Measurements from ENCODE around the gene TBR1.

Gene TBR1

DNA sequence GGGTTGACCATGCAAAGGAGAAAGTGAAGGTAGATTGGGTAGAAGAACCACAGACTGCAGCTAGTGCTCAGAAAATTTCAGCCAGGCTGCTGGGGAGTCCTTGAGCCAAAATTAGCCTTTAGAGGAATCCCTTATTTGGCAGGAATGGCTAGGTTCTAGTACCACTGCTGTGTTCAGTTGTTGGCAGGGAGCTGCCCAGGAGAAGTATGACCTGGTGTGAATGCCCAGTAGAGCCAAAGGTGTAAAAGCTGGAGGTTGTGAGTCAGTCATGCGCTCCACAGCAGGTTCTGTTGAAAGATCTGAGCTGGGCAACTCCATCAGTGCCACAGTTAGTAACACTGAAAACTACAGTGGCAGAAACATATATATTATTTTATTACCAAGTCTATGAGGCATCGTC, 36.4 kb upstream of the TBR1 start:
- TF ChIP-seq, protein P1, sequence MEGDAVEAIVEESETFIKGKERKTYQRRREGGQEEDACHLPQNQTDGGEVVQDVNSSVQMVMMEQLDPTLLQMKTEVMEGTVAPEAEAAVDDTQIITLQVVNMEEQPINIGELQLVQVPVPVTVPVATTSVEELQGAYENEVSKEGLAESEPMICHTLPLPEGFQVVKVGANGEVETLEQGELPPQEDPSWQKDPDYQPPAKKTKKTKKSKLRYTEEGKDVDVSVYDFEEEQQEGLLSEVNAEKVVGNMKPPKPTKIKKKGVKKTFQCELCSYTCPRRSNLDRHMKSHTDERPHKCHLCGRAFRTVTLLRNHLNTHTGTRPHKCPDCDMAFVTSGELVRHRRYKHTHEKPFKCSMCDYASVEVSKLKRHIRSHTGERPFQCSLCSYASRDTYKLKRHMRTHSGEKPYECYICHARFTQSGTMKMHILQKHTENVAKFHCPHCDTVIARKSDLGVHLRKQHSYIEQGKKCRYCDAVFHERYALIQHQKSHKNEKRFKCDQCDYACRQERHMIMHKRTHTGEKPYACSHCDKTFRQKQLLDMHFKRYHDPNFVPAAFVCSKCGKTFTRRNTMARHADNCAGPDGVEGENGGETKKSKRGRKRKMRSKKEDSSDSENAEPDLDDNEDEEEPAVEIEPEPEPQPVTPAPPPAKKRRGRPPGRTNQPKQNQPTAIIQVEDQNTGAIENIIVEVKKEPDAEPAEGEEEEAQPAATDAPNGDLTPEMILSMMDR (conservative IDR thresholded peaks at IDR 0.05; ENCODE audit: low read length) = no peak
- H3K4me3 ChIP-seq (ENCODE audit: low read length) = no peak overlapping the region

DNA sequence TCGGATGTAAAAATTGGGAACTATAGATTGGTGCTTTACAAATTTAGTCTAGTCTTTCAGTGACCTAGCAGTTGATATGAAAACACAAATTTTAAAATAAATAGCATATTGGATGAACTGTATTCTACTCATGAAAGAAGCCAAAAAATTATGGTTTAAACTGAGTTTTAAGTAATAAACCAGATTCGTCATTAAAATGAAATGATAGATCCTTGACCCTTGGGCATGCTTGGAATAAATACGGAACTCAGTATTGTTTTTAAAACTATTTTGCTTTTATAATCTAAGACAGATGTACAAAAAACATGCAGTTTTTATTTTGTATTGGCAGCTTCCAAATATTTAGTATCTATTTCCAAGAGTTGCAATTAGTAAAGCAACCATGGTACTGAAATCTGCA, 34.6 kb upstream of the TBR1 start:
- DNase-seq (ENCODE audit: low read depth) = no peak
- TF ChIP-seq, protein P1 (conservative IDR thresholded peaks at IDR 0.05; ENCODE audit: low read length) = no peak
- no peak overlapping the region for H3K4me3 ChIP-seq (ENCODE audit: low read length)

More for the DNA sequence above, 36.4 kb upstream of the TBR1 start:
- no peak for DNase-seq (ENCODE audit: low read depth)

DNA sequence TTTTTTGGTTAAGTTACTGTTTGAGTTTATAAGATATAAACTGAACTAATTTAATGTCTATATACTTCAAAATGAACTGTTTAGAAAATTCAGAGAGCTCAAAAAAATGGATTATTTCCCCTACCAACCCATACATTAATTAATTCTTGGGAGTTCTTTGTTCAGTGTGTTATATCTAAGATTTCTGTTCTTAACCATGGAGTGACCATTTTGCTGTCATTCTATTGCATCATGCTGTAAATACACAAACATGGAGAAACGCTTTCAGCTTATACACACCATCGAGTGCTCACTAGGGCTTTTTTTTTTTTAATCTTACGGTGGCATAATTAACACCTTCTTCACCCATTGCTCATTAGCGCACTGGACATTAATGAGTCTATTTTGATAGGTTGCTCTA, 33.4 kb upstream of the TBR1 start:
- TF ChIP-seq, protein P1 (conservative IDR thresholded peaks at IDR 0.05; ENCODE audit: low read length) = no peak
- no peak for DNase-seq (ENCODE audit: low read depth)
- no peak overlapping the region for H3K4me3 ChIP-seq (ENCODE audit: low read length)

DNA sequence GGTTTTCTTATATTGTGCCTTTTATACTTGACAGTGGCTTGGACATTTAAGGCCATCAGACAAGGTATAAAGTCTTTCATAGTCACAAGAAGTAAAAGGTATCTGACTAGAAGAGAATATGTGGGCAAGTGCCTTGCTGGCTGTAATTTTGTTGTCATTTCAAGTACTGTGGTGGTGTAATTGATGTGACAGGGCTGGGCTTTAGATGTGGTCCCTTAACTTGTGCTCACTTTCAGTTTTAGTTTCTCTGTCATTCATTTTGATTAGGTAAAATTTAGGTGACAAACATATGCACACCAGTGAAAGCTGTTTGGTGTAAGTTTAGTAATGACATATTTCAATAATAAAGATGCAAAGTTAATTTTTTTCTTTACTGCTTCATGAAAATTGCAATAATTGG, 31.2 kb upstream of the TBR1 start:
- DNase-seq (ENCODE audit: low read depth) = no peak
- H3K4me3 ChIP-seq (ENCODE audit: low read length) = no peak overlapping the region
- TF ChIP-seq, protein P1 (conservative IDR thresholded peaks at IDR 0.05; ENCODE audit: low read length) = no peak

DNA sequence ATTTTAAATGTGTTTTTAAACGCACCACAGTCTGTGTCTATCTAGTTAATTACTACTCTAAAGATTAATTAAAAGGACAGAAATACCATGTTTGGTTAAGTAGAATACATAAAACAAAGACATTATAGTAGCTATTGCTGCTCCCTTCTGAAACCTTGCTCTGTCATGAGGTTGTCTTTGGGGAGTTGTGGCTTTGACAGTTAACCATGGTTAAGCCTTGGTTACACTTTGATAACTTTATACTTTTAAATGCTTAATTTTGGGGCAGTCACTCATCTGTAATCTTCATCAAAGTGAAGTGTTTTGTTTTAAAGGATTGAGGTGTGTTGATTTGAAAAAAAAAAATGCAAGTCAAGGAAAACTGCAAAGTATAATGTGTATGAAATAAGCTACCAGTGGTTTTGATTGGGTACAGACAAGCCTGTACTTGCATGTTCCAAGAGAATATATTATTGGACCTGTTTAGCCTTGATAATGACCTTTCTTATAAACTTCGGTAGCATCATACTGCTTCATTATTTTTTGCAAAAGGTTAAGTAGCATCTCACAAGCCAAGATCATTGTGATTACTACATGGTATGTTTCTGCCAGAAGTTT, 29.8 kb upstream of the TBR1 start:
- H3K4me3 ChIP-seq (ENCODE audit: low read length) = no peak overlapping the region
- no peak for DNase-seq (ENCODE audit: low read depth)
- TF ChIP-seq, protein P1 (conservative IDR thresholded peaks at IDR 0.05; ENCODE audit: low read length) = no peak

DNA sequence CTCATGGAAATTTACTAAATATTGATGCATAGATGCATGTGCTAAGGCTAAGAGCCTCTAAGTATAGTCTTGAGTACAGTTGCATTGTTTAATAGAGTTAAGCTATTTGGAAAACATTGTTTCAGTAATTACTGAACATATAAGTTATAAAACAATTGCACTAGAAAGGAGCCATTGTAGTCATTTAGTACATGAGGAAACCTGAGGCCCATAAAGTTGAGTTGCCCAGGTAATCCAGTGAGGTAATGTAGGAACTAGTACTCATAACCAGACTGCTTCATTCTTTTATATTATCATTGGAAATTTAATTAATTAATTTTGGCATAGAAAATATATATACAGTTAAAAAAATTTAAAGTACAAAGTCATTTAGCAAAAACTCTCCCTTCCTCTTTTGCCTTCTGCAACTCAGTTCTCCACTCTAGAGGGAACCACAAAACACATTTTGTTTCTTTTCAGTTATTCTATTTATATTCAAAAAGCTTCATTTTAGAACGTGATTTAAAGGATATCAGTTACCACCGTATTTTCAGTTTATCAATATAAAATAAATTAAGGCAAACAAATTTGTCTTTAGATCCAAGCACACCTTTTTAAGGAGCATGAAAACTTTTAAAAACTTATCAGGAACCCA, 27.8 kb upstream of the TBR1 start:
- TF ChIP-seq, protein P1 (conservative IDR thresholded peaks at IDR 0.05; ENCODE audit: low read length) = no peak
- no peak overlapping the region for H3K4me3 ChIP-seq (ENCODE audit: low read length)
- DNase-seq (ENCODE audit: low read depth) = no peak

All from AG10803 (cell line).